ENCODE measurements around the gene PLA2G10.
"Not testable (repeated sequence)": the region's sequence is repeated elsewhere in the genome, so short reads cannot be mapped to it uniquely, and the experiment has no call there.

DNA sequence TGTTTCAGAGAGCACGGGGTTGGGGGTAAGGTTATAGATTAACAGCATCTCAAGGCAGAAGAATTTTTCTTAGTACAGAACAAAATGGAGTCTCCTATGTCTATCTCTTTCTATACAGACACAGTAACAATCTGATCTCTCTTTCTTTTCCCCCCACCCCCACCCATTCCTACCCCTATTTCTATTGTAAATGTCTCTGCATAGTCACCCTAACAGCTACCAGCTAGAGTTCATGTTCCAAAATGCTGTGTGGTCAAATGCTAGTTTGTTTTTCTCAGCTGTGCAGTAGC, 57.2 kb downstream of the PLA2G10 start:
- TF ChIP-seq, protein P1, sequence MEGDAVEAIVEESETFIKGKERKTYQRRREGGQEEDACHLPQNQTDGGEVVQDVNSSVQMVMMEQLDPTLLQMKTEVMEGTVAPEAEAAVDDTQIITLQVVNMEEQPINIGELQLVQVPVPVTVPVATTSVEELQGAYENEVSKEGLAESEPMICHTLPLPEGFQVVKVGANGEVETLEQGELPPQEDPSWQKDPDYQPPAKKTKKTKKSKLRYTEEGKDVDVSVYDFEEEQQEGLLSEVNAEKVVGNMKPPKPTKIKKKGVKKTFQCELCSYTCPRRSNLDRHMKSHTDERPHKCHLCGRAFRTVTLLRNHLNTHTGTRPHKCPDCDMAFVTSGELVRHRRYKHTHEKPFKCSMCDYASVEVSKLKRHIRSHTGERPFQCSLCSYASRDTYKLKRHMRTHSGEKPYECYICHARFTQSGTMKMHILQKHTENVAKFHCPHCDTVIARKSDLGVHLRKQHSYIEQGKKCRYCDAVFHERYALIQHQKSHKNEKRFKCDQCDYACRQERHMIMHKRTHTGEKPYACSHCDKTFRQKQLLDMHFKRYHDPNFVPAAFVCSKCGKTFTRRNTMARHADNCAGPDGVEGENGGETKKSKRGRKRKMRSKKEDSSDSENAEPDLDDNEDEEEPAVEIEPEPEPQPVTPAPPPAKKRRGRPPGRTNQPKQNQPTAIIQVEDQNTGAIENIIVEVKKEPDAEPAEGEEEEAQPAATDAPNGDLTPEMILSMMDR (IDR thresholded peaks at IDR 0.05): not testable (repeated sequence)
- TF ChIP-seq POLR2A, EP300 (IDR thresholded peaks at IDR 0.05): not testable (repeated sequence)
